Stimulated activated CD4-positive, alpha-beta T cell treated with anti-CD3 and anti-CD28 coated beads, Interleukin-15, amount 100 ng/mL, for 24 hours (primary cell): ENCODE measurements around the gene HIVEP2.

Experiments
- DNase-seq: peaks from one replicate; pipeline ENCODE4 v3.0.0-alpha.2; 2020

The HIVEP2 gene

GRCh38 chr6:142857233-142857761, 87.7 kb downstream of the HIVEP2 start:
- no peak for DNase-seq

GRCh38 chr6:142856624-142857232, 88.2 kb downstream of the HIVEP2 start:
- DNase-seq = peak; percentile 48

- peak; percentile 48 for DNase-seq
Observed at GRCh38 chr6:142855893-142856623, 88.9 kb downstream of the HIVEP2 start.

- DNase-seq = no peak
Observed at GRCh38 chr6:142854589-142855488, 90.1 kb downstream of the HIVEP2 start.

- no peak for DNase-seq
Observed at GRCh38 chr6:142853244-142854180, 91.5 kb downstream of the HIVEP2 start.

GRCh38 chr6:142851601-142852000, 93.4 kb downstream of the HIVEP2 start:
- DNase-seq = no peak

GRCh38 chr6:142850679-142851423, 94.1 kb downstream of the HIVEP2 start:
- peak; percentile 61 for DNase-seq

GRCh38 chr6:142848976-142849375, 96.0 kb downstream of the HIVEP2 start:
- no peak for DNase-seq

- DNase-seq = no peak
Observed at GRCh38 chr6:142848156-142848555, 96.8 kb downstream of the HIVEP2 start.

- DNase-seq = no peak
Observed at GRCh38 chr6:142846883-142847287, 98.1 kb downstream of the HIVEP2 start.

GRCh38 chr6:142846459-142846831, 98.5 kb downstream of the HIVEP2 start:
- no peak for DNase-seq

GRCh38 chr6:142845624-142846458, 99.1 kb downstream of the HIVEP2 start:
- DNase-seq = peak; percentile 48

- DNase-seq = no peak
Observed at GRCh38 chr6:142845143-142845571, 99.8 kb downstream of the HIVEP2 start.

- no peak for DNase-seq
Observed at GRCh38 chr6:142844065-142844755, 100.8 kb downstream of the HIVEP2 start.

- DNase-seq = no peak
Observed at GRCh38 chr6:142843361-142843760, 101.6 kb downstream of the HIVEP2 start.

- DNase-seq = peak; percentile 59
Observed at GRCh38 chr6:142842418-142843261, 102.3 kb downstream of the HIVEP2 start.

GRCh38 chr6:142841915-142842314, 103.1 kb downstream of the HIVEP2 start:
- no peak for DNase-seq

GRCh38 chr6:142839686-142840040, 105.3 kb downstream of the HIVEP2 start:
- DNase-seq = no peak
